Vagina (tissue), 2 donors: ENCODE results near the gene DXO. TPM values are rescaled to one million over a fixed set of nuclear protein-coding genes. Genes with fewer than 3 reads are reported as not detected.

Experiments used
- DNase-seq, 2 donors: peaks; one replicate each; pipeline ENCODE4 v3.0.0-alpha.2; 2017; ENCODE audit errors: extremely low spot score in 2 of 2
- H3K27ac ChIP-seq: fragments of 200-600 bp; sonication (generic); one replicate; pipeline ENCODE4 v1.5.1; 2019
- H3K27me3 ChIP-seq: fragments of 200-600 bp; sonication (generic); one replicate; pipeline ENCODE4 v1.5.1; 2019
- H3K36me3 ChIP-seq, 2 donors: fragments of 200-600 bp; sonication (generic); one replicate each; pipeline ENCODE4 v1.5.1; 2017 to 2019
- H3K4me1 ChIP-seq: fragments of 200-600 bp; sonication (generic); one replicate; pipeline ENCODE4 v1.5.1; 2019
- H3K4me3 ChIP-seq, 2 donors: fragments of 200-600 bp; sonication (generic); 1 replicate in 1 of 2; 2 replicates in 1 of 2; pipeline ENCODE4 v1.5.1; 2016 to 2019
- H3K9me3 ChIP-seq: fragments of 200-600 bp; sonication (generic); one replicate; pipeline ENCODE4 v1.5.1; 2019
- POLR2A ChIP-seq, 2 donors: fragments of 450-650 bp; IDR thresholded peaks; one replicate each; pipeline ENCODE4 v1.6.1; 2017; ENCODE audit warnings: antibody characterized with exemption in 2 of 2, mild to moderate bottlenecking in 2 of 2, moderate library complexity in 2 of 2
- POLR2AphosphoS5 ChIP-seq, 2 donors: sonication (generic); formaldehyde crosslinking; IDR thresholded peaks; one replicate each; pipeline ENCODE4 v1.9.0; 2017; ENCODE audit warnings: antibody characterized with exemption in 2 of 2, mild to moderate bottlenecking in 2 of 2, low read depth in 1 of 2; ENCODE audit not compliant: insufficient read depth in 1 of 2
- intact Hi-C: fragments of 100-400 bp; cut with DNase I; formaldehyde crosslinking; loops from one replicate; pipeline ENCODE4 v1.15.1; 2023
- total RNA-seq: library from RNA; depleted of rRNA; stranded (reverse); fragments of >200 nt; gene quantifications from one replicate; pipeline ENCODE4 v1.2.3, GENCODE V29; 2016
- TF ChIP-seq, protein P1 (sequence below), 3 experiments: fragments of 450-650 bp in 2 of 3; fragments of 200-600 bp in 1 of 3; sonication (generic) in 1 of 3; IDR thresholded peaks; one replicate each; pipeline ENCODE4 v1.5.1; 2017 to 2019; ENCODE audit warnings: antibody characterized with exemption in 3 of 3, mild to moderate bottlenecking in 2 of 3, moderate library complexity in 2 of 3

Gene DXO
- total RNA-seq, 1 donor from 2014 or later, result 15.5 TPM

DNA sequence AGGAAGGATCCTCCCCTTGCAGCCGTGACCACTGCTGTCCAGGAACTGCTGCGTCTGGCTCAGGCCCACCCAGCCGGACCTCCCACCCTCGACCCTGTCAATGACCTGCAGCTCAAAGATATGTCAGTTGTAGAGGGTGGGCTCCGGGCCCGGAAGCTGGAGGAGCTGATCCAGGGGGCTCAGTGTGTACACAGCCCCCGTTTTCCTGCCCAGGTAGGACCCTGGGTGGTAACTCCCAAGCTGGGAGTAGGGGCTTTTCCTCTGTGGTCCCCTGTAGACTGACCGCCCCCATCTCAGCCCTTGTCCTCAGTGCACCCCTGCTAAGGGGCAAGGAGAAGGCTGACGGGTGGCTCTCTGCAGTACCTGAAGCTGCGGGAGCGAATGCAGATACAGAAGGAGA is 3.6 kb downstream of the DXO start:
- no peak for TF ChIP-seq POLR2A (IDR thresholded peaks at IDR 0.05)
- TF ChIP-seq, protein P1, sequence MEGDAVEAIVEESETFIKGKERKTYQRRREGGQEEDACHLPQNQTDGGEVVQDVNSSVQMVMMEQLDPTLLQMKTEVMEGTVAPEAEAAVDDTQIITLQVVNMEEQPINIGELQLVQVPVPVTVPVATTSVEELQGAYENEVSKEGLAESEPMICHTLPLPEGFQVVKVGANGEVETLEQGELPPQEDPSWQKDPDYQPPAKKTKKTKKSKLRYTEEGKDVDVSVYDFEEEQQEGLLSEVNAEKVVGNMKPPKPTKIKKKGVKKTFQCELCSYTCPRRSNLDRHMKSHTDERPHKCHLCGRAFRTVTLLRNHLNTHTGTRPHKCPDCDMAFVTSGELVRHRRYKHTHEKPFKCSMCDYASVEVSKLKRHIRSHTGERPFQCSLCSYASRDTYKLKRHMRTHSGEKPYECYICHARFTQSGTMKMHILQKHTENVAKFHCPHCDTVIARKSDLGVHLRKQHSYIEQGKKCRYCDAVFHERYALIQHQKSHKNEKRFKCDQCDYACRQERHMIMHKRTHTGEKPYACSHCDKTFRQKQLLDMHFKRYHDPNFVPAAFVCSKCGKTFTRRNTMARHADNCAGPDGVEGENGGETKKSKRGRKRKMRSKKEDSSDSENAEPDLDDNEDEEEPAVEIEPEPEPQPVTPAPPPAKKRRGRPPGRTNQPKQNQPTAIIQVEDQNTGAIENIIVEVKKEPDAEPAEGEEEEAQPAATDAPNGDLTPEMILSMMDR (IDR thresholded peaks at IDR 0.05), result no peak
- no peak for TF ChIP-seq POLR2AphosphoS5 (IDR thresholded peaks at IDR 0.05; ENCODE audit: insufficient read depth in 1 of 2, low read depth in 1 of 2)
- no peak for DNase-seq
- no peak overlapping the region for H3K27ac ChIP-seq
- no peaks in the 10 kb centered on the region for H3K9me3 ChIP-seq
- intact Hi-C loops, result no loop called here
- no peaks in the 10 kb centered on the region for H3K27me3 ChIP-seq
- H3K36me3 ChIP-seq, result peaks cover 0 to 67% of the 10 kb centered on the region in 2 donors
- no peak overlapping the region for H3K4me3 ChIP-seq
- H3K4me1 ChIP-seq, result peaks cover 28% of the 10 kb centered on the region

DNA sequence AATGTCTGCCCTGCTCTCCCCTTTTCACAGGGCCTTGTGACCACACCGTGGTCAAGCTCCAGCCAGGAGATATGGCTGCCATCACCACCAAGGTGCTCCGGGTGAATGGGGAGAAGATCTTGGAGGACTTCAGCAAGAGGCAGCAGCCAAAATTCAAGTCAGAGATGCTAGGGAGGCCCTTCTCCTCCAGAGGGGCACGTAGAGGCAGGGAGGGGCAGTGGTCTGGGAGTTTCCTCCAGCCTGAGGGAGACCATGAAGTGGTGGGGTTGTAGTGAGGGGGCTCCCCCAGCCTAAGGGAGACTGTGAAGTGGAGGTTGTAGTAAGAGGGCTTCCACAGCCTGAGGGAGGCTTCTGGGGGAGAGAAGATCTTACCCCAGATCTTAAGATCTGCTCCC is 4.0 kb downstream of the DXO start:
- no peak for DNase-seq
- no peaks in the 10 kb centered on the region for H3K9me3 ChIP-seq
- TF ChIP-seq POLR2AphosphoS5 (IDR thresholded peaks at IDR 0.05; ENCODE audit: insufficient read depth in 1 of 2, low read depth in 1 of 2), result no peak
- TF ChIP-seq, protein P1 (IDR thresholded peaks at IDR 0.05), result no peak
- TF ChIP-seq POLR2A (IDR thresholded peaks at IDR 0.05), result no peak
- H3K27me3 ChIP-seq, result no peaks in the 10 kb centered on the region
- no peak overlapping the region for H3K27ac ChIP-seq
- intact Hi-C loops, result no loop called here
- peaks cover 0 to 71% of the 10 kb centered on the region in 2 donors for H3K36me3 ChIP-seq
- H3K4me1 ChIP-seq, result peaks cover 24% of the 10 kb centered on the region
- no peak overlapping the region for H3K4me3 ChIP-seq

DNA sequence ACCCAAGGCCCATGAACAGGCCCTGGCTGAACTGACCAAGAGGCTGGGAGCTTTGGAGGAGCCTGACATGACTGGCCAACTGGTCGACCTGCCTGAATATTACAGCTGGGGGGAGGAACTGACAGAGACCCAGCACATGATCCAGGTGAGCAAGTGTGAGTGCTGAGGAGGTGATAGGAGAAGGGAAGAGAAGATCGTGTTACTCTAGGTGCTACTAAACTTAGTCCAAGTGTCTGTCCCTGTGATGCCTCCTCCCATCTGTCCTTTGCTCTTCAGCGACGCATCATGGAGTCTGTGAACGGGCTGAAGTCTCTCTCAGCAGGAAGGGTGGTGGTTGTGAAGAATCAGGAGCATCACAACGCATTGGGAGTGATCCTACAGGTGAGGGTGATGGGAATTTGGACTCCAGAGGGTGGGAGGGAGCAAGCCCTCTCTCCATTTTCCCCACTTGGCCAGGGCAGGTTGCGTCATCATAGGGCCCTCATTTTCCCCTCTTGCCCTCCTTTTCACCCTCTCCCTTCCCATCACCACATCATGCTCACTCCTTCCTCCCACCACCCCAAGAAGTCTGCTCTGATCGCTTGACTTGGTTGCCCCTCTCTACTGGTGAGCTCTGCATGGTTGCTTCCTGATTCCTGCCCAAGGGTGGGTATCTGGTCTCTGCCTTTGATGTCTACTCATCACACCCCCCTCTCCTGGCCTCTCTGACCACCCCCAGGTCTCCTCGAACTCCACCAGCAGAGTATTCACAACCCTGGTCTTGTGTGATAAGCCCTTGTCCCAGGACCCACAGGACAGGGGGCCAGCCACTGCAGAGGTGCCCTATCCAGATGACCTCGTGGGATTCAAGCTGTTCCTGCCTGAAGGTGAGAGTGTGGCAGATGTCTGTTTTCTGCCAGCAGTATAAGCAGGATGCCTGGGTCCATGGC is 4.7 kb downstream of the DXO start:
- H3K27me3 ChIP-seq, result no peaks in the 10 kb centered on the region
- peaks cover 20% of the 10 kb centered on the region for H3K4me1 ChIP-seq
- no peak overlapping the region for H3K27ac ChIP-seq
- no peak for DNase-seq
- TF ChIP-seq POLR2AphosphoS5 (IDR thresholded peaks at IDR 0.05; ENCODE audit: insufficient read depth in 1 of 2, low read depth in 1 of 2) (no peak), POLR2A (IDR thresholded peaks at IDR 0.05) (no peak)
- TF ChIP-seq, protein P1 (IDR thresholded peaks at IDR 0.05), result no peak
- peaks cover 0 to 78% of the 10 kb centered on the region in 2 donors for H3K36me3 ChIP-seq
- H3K4me3 ChIP-seq, result no peak overlapping the region
- intact Hi-C loops, result no loop called here
- H3K9me3 ChIP-seq, result no peaks in the 10 kb centered on the region

DNA sequence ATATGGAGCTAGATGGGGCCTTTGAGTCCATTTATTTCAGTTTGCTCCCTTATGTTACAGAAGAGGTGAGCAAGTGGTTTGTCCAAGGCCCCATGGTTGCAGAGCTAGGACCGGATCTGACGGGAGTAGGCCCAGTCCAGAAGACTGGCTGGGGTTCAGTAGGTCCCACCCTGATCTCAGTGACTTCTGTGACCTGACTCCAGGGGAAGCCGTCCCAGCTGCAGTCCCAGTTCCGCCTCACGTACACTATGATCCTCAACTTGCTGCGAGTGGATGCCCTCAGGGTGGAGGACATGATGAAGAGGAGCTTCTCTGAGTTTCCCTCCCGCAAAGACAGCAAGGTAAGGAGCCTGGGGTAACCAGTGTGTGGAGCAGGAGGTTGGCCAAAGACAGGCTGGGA is 5.4 kb downstream of the DXO start:
- no peaks in the 10 kb centered on the region for H3K27me3 ChIP-seq
- intact Hi-C loops, result no loop called here
- H3K4me1 ChIP-seq, result peaks cover 17% of the 10 kb centered on the region
- H3K9me3 ChIP-seq, result no peaks in the 10 kb centered on the region
- H3K27ac ChIP-seq, result no peak overlapping the region
- no peak overlapping the region for H3K4me3 ChIP-seq
- DNase-seq, result no peak
- H3K36me3 ChIP-seq, result peaks cover 0 to 84% of the 10 kb centered on the region in 2 donors
- TF ChIP-seq, protein P1 (IDR thresholded peaks at IDR 0.05), result no peak
- TF ChIP-seq POLR2AphosphoS5 (IDR thresholded peaks at IDR 0.05; ENCODE audit: insufficient read depth in 1 of 2, low read depth in 1 of 2), result no peak
- no peak for TF ChIP-seq POLR2A (IDR thresholded peaks at IDR 0.05)

DNA sequence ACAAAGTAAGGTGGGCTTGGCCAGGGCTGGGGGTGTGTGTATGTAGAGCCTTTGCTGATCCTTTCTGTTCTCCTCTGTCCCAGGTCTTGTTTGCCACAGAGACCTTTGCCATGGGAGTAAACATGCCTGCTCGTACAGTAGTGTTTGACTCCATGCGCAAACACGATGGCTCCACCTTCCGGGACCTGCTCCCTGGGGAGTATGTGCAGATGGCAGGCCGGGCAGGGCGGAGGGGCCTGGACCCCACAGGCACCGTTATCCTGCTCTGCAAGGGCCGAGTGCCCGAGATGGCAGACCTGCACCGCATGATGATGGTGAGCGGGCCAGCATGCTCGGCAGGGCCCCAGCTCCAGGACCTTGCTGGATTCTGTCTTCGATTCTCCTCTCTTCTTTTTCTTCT is 6.2 kb downstream of the DXO start:
- no peak overlapping the region for H3K27ac ChIP-seq
- H3K27me3 ChIP-seq, result no peaks in the 10 kb centered on the region
- no peaks in the 10 kb centered on the region for H3K9me3 ChIP-seq
- H3K4me3 ChIP-seq, result no peak overlapping the region
- TF ChIP-seq, protein P1 (IDR thresholded peaks at IDR 0.05), result no peak
- TF ChIP-seq POLR2AphosphoS5 (IDR thresholded peaks at IDR 0.05; ENCODE audit: insufficient read depth in 1 of 2, low read depth in 1 of 2) (no peak), POLR2A (IDR thresholded peaks at IDR 0.05) (no peak)
- H3K4me1 ChIP-seq, result peaks cover 9% of the 10 kb centered on the region
- intact Hi-C loops, result no loop called here
- no peak for DNase-seq
- peaks cover 0 to 89% of the 10 kb centered on the region in 2 donors for H3K36me3 ChIP-seq
